Tibial nerve (tissue), 4 donors: ENCODE data around the gene MANSC1. TPM values are rescaled to one million over a fixed set of nuclear protein-coding genes. Genes with fewer than 3 reads are reported as not detected.

Experiments
- DNase-seq, 2 donors: peaks; one replicate each; pipeline ENCODE4 v3.0.0-alpha.2; 2019; ENCODE audit warnings: low spot score in 2 of 2
- H3K27ac ChIP-seq, 4 donors: fragments of 200-600 bp; sonication (generic) in 3 of 4; one replicate each; pipeline ENCODE4 v1.5.1; 2017 to 2019; ENCODE audit warnings: mild to moderate bottlenecking in 1 of 4
- H3K27me3 ChIP-seq, 2 donors: fragments of 200-600 bp; sonication (generic) in 1 of 2; one replicate each; pipeline versions ENCODE4 v1.5.1 to v1.6.0; 2017 to 2019
- H3K36me3 ChIP-seq, 3 donors: fragments of 200-600 bp; sonication (generic); one replicate each; pipeline ENCODE4 v1.5.1; 2018 to 2019
- H3K4me1 ChIP-seq, 4 donors: fragments of 200-600 bp; sonication (generic) in 3 of 4; one replicate each; pipeline ENCODE4 v1.5.1; 2017 to 2019
- H3K4me3 ChIP-seq, 4 donors: fragments of 200-600 bp; sonication (generic) in 3 of 4; one replicate each; pipeline ENCODE4 v1.5.1; 2017 to 2019; ENCODE audit warnings: mild to moderate bottlenecking in 1 of 4, moderate library complexity in 1 of 4
- H3K9me3 ChIP-seq, 4 donors: fragments of 200-600 bp; sonication (generic) in 3 of 4; one replicate each; pipeline ENCODE4 v1.5.1; 2017 to 2019
- CTCF ChIP-seq, 5 experiments: fragments of 200-600 bp in 3 of 5; fragments of 450-650 bp in 2 of 5; sonication (generic) in 3 of 5; IDR thresholded peaks; one replicate each; pipeline ENCODE4 v1.5.1; 2016 to 2019; ENCODE audit warnings: antibody characterized with exemption in 5 of 5, mild to moderate bottlenecking in 3 of 5, moderate library complexity in 2 of 5
- EP300 ChIP-seq, 2 donors: sonication (generic); formaldehyde crosslinking; IDR thresholded peaks; one replicate each; pipeline ENCODE4 v1.6.1; 2017; ENCODE audit warnings: antibody characterized with exemption in 2 of 2, mild to moderate bottlenecking in 1 of 2
- POLR2A ChIP-seq, 2 donors: fragments of 450-650 bp; IDR thresholded peaks; one replicate each; pipeline ENCODE4 v1.6.1; 2017; ENCODE audit warnings: antibody characterized with exemption in 2 of 2, mild to moderate bottlenecking in 2 of 2, moderate library complexity in 2 of 2
- WGBS, 2 donors: methylation state at CpG; one replicate each; pipeline ENCODE4 v1.1.5; 2018; 5-methylcytosine and 5-hydroxymethylcytosine counted together
- total RNA-seq, 4 donors: library from RNA; depleted of rRNA; stranded (reverse); fragments of >200 nt; gene quantifications; one replicate each; pipeline ENCODE4 v1.1.0, GENCODE V29; 2016

MANSC1 gene
- total RNA-seq, 4 donors from 2014 or later: 7.9 to 11.6 (median 9.6) TPM

GRCh38 chr12:12305568-12306300 is 44.3 kb downstream of the MANSC1 start:
- WGBS, 2 donors: 84 to 85% methylated on average over 7 of the region's 7 CpGs
- no peaks in the 10 kb centered on the region for H3K4me1 ChIP-seq
- TF ChIP-seq POLR2A (IDR thresholded peaks at IDR 0.05) (no peak), CTCF (IDR thresholded peaks at IDR 0.05) (no peak), EP300 (IDR thresholded peaks at IDR 0.05) (no peak)
- H3K36me3 ChIP-seq: no peaks in the 10 kb centered on the region
- DNase-seq: no peak
- H3K27ac ChIP-seq: no peak overlapping the region
- H3K27me3 ChIP-seq: no peaks in the 10 kb centered on the region
- H3K4me3 ChIP-seq: no peak overlapping the region
- peaks cover 0 to 5% (median 0%) of the 10 kb centered on the region in 4 donors for H3K9me3 ChIP-seq

- Histone ChIP-seq H3K4me1 (no peaks in the 10 kb centered on the region), H3K27me3 (no peaks in the 10 kb centered on the region), H3K36me3 (no peaks in the 10 kb centered on the region), H3K4me3 (no peak overlapping the region), H3K27ac (no peak overlapping the region), H3K9me3 (peaks cover 0 to 5% (median 0%) of the 10 kb centered on the region in 4 donors)
- TF ChIP-seq POLR2A (IDR thresholded peaks at IDR 0.05) (no peak), EP300 (IDR thresholded peaks at IDR 0.05) (no peak), CTCF (IDR thresholded peaks at IDR 0.05) (no peak)
- 94 to 98% methylated on average over 2 of the region's 2 CpGs for WGBS, 2 donors
- no peak for DNase-seq
Observed at GRCh38 chr12:12302976-12303375, 47.1 kb downstream of the MANSC1 start.

GRCh38 chr12:12301122-12301521 is 48.9 kb downstream of the MANSC1 start:
- no peak for DNase-seq
- Histone ChIP-seq H3K36me3 (no peaks in the 10 kb centered on the region), H3K4me1 (no peaks in the 10 kb centered on the region), H3K9me3 (peaks cover 0 to 5% (median 0%) of the 10 kb centered on the region in 4 donors), H3K4me3 (no peak overlapping the region), H3K27me3 (no peaks in the 10 kb centered on the region), H3K27ac (no peak overlapping the region)
- TF ChIP-seq CTCF (IDR thresholded peaks at IDR 0.05) (no peak), POLR2A (IDR thresholded peaks at IDR 0.05) (no peak), EP300 (IDR thresholded peaks at IDR 0.05) (no peak)
- WGBS, 2 donors: 91 to 93% methylated on average over 2 of the region's 2 CpGs

- H3K9me3 ChIP-seq: no peaks in the 10 kb centered on the region
- H3K36me3 ChIP-seq: no peaks in the 10 kb centered on the region
- TF ChIP-seq EP300 (IDR thresholded peaks at IDR 0.05) (no peak), POLR2A (IDR thresholded peaks at IDR 0.05) (no peak), CTCF (IDR thresholded peaks at IDR 0.05) (no peak)
- peaks cover 0 to 12% (median 2%) of the 10 kb centered on the region in 4 donors for H3K4me1 ChIP-seq
- H3K27me3 ChIP-seq: no peaks in the 10 kb centered on the region
- no peak overlapping the region for H3K27ac ChIP-seq
- H3K4me3 ChIP-seq: no peak overlapping the region
- 78% methylated on average over 8 of the region's 8 CpGs for WGBS, 2 donors
- no peak for DNase-seq
Observed at GRCh38 chr12:12297201-12297830, 52.7 kb downstream of the MANSC1 start.
